Heart right ventricle (tissue), 16 donors: ENCODE measurements around the gene FAM234A. TPM values are rescaled to one million over a fixed set of nuclear protein-coding genes. Genes with fewer than 3 reads are reported as not detected.

ENCODE experiments used
- ATAC-seq, 8 donors: fragments of 200-7000 bp; cut with Tn5 transposase; one replicate each; pipeline ENCODE4 v1.9.1; 2020; ENCODE audit warnings: mild to moderate bottlenecking in 8 of 8, moderate library complexity in 8 of 8, moderate number of reproducible peaks in 1 of 8
- DNase-seq, 2 donors: peaks; one replicate each; pipeline ENCODE4 v3.0.0-alpha.2; 2020
- H3K27ac ChIP-seq, 10 donors: fragments of 200-600 bp; sonication (generic) in 2 of 10; one replicate each; pipeline versions ENCODE4 v1.5.0 to v1.8.0; 2020 to 2022; ENCODE audit warnings: mild to moderate bottlenecking in 3 of 10
- H3K27me3 ChIP-seq, 7 donors: fragments of 200-600 bp; one replicate each; pipeline ENCODE4 v1.8.0; 2021 to 2022; ENCODE audit warnings: mild to moderate bottlenecking in 2 of 7
- H3K36me3 ChIP-seq, 9 donors: fragments of 200-600 bp; sonication (generic) in 1 of 9; one replicate each; pipeline versions ENCODE4 v1.5.0 to v1.8.0; 2020 to 2022; ENCODE audit warnings: mild to moderate bottlenecking in 2 of 9
- H3K4me1 ChIP-seq, 9 donors: fragments of 200-600 bp; sonication (generic) in 1 of 9; one replicate each; pipeline versions ENCODE4 v1.5.0 to v1.8.0; 2020 to 2022; ENCODE audit warnings: mild to moderate bottlenecking in 4 of 9
- H3K4me3 ChIP-seq, 10 donors: fragments of 200-600 bp; sonication (generic) in 2 of 10; one replicate each; pipeline versions ENCODE4 v1.5.0 to v1.8.0; 2020 to 2022; ENCODE audit warnings: mild to moderate bottlenecking in 7 of 10, moderate library complexity in 2 of 10
- H3K9me3 ChIP-seq, 11 donors: fragments of 200-600 bp in 10 of 11; sonication (generic) in 2 of 11; one replicate each; pipeline versions ENCODE4 v1.5.0 to v1.8.0; 2013 to 2022; ENCODE audit warnings: mild to moderate bottlenecking in 2 of 11, control low read depth in 1 of 11, moderate library complexity in 1 of 11
- CTCF ChIP-seq, 9 donors: fragments of 200-600 bp; sonication (generic) in 2 of 9; IDR thresholded peaks; one replicate each; pipeline versions ENCODE4 v1.5.0 to v1.8.0; 2021 to 2022; ENCODE audit warnings: antibody characterized with exemption in 9 of 9, mild to moderate bottlenecking in 5 of 9, moderate library complexity in 1 of 9
- WGBS, 2 donors: extraction: QIAGEN DNeasy Blood & Tissue Kit; methylation state at CpG; one replicate each; pipeline ENCODE4 v1.1.7; 2013; ENCODE audit warnings: inconsistent platforms in 1 of 2; 5-methylcytosine and 5-hydroxymethylcytosine counted together
- intact Hi-C, 10 donors: fragments of 100-400 bp; cut with DNase I; formaldehyde crosslinking; loops; one replicate each; pipeline versions ENCODE4 v1.11.1 to v1.14.2; 2022
- polyA plus RNA-seq, 2 donors: library from polyadenylated mRNA; stranded (reverse); fragments of 200-250 nt; gene quantifications; one replicate each; pipeline ENCODE4 v1.2.3, GENCODE V29; 2013
- total RNA-seq, 10 donors: library from RNA; stranded (reverse); fragmentation: NEBNext Ultra II Directional in 3 of 10; extraction: Animal tissue kit (Norgen Biotek cat#: 25700) in 3 of 10; gene quantifications; one replicate each; pipeline versions ENCODE4 v1.2.1 to v1.2.4, GENCODE V29; 2021 to 2023
- donor health status: Arrhythmogenic right ventricular cardiomyopathy.
- donor health status: ischemic (EF 13 %, LVEDD 7.1; RV severe dilation, severe dysfunction).
- donor health status: healthy with polysubstance abuse.
- donor health status: DM: no; HTN: yes; CAD: no.
- donor health status: DM: no; HTN: no; CAD: no.
- donor health status: ischemic (EF 25% LVEDD 6.9; RV normal size, moderate dysfunction).
- donor health status: ischemic (EF 25% LVEDD 5.7; RV mildly dilated, moderate dysfunction).
- donor health status: healthy.
- donor health status: DM: yes; HTN: yes; CAD: no.
- donor health status: Ischemic cardiomyopathy.
- donor health status: ischemic (EF 35%, LVEDD 5.7; RV mildly dilated, moderate dysfunction).
- donor health status: nonischemic (EF 11% LVEDD 7.7; RV severe dilation, severe dysfunction).
- donor health status: DM: yes; HTN: yes; CAD: no.
- donor health status: PGD.
- donor health status: ischemic (EF 29% LVEDD 5.4; RV normal size, mild dysfunction).
- donor health status: nonischemic (EF 23%, LVEDD 6.1; RV moderate dilation, normal function).

Gene FAM234A
- total and polyA plus RNA-seq, 12 donors: 70.5 to 200 (median 154) TPM

GRCh38 chr16:268141-269053, 33.8 kb downstream of the FAM234A start:
- no peak overlapping the region for H3K27ac ChIP-seq
- no peak for DNase-seq
- H3K4me1 ChIP-seq: no peaks in the 10 kb centered on the region
- no peak overlapping the region for H3K4me3 ChIP-seq
- peaks cover 0 to 27% (median 12%) of the 10 kb centered on the region in 9 donors for H3K36me3 ChIP-seq
- no peaks in the 10 kb centered on the region for H3K27me3 ChIP-seq
- H3K9me3 ChIP-seq: no peaks in the 10 kb centered on the region
- WGBS, 2 donors: 69 to 70% methylated on average over 40 of the region's 40 CpGs
- intact Hi-C loops: no loop called here
- no peak for TF ChIP-seq CTCF (IDR thresholded peaks at IDR 0.05)
- ATAC-seq: no peak

DNA sequence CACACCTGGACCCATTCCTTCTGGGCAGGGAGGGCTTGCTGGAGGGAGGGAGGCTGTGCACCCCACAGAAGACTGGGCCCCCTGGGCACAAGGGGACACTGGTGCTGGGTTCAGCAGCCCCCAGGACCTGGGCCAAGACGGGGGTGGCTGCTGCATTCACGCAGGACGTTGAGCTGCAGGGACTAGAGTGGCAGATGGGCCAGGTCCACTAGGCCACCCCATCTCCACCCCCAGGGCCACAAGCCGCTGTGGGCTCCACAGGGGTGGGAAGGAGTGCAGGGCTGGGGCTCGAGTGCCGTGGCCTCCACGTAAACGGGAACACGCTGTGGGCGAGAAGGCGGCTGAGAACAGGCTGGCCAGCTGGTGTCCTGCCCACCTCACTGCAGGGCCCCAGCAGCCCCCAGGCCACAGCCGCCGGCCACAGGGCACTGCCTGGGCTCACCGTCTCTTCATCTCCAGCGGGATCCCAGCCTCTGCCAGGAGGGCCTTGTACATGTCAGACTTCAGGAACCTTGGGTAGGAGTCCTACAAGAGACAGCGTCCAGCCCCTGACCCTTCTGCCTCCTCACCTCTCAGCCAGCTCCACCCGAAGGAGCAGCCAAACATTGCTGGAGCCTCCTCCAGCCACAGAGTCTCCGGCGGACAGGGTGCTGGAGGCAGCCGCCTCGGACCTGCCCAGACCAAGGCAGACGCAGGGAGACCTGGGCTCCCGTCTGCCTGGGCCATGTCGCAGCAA, 34.6 kb downstream of the FAM234A start:
- intact Hi-C loops: no loop called here
- H3K27me3 ChIP-seq: peaks cover 0 to 4% (median 0%) of the 10 kb centered on the region in 7 donors
- no peak for ATAC-seq
- 84 to 86% methylated on average over 23 to 24 of the region's 24 CpGs for WGBS, 2 donors
- no peak for TF ChIP-seq CTCF (IDR thresholded peaks at IDR 0.05)
- no peak overlapping the region for H3K4me3 ChIP-seq
- H3K4me1 ChIP-seq: no peaks in the 10 kb centered on the region
- no peak for DNase-seq
- H3K27ac ChIP-seq: no peak overlapping the region
- H3K36me3 ChIP-seq: peaks cover 0 to 19% (median 5%) of the 10 kb centered on the region in 9 donors
- H3K9me3 ChIP-seq: no peaks in the 10 kb centered on the region

GRCh38 chr16:270381-271255, 36.0 kb downstream of the FAM234A start:
- H3K9me3 ChIP-seq: no peaks in the 10 kb centered on the region
- 87 to 88% methylated on average over 34 of the region's 34 CpGs for WGBS, 2 donors
- DNase-seq: no peak
- peak in 1 of 8 donors; percentile 1 for ATAC-seq
- H3K27ac ChIP-seq: no peak overlapping the region
- H3K36me3 ChIP-seq: peaks cover 0 to 6% (median 0%) of the 10 kb centered on the region in 9 donors
- no peak for TF ChIP-seq CTCF (IDR thresholded peaks at IDR 0.05)
- H3K4me1 ChIP-seq: peaks cover 0 to 11% (median 7%) of the 10 kb centered on the region in 9 donors
- intact Hi-C loops: no loop called here
- H3K4me3 ChIP-seq: no peak overlapping the region
- peaks cover 0 to 16% (median 7%) of the 10 kb centered on the region in 7 donors for H3K27me3 ChIP-seq
